ENCODE data around the gene NOS1AP. TPM values are rescaled to one million over a fixed set of nuclear protein-coding genes. Genes with fewer than 3 reads are reported as not detected.

NOS1AP gene
- total and polyA plus RNA-seq, 2 donors (not counting 3 experiments of a cell fraction or from before 2014, with no cell fraction given): 1.3 to 5.4 TPM

DNA sequence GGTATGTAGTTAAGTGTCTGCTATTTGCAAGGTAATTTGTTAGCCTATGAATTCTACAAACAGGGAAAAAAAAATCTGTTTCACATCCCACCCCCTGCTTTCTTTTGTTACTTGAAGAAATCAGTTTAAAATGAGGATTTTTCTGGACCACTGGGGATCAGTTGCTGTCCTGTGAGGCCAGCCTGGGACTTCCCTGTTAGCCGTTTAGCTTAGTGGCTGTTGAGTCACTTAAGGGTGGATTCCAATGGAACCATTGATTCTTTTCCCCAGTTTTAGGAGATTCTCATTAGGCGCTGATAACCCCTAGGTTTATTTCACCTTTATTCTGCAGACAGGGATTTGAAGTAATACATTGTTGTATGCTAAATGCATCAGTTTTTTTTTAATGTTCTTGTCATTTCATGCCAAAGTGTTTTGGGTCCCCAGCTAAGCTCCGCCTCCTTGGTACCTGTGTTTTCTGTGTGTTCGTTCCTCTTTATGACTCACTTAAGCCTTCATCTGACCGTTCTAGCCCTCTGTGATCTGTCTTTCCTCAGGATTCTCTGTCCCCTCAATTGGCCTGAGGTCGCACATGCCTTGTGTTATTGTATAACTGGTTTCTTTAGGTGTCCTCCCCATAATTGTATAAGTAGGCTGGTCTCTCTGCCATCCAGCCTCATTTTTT is 59.3 kb downstream of the NOS1AP start:
- Histone ChIP-seq H3K27ac (ENCODE audit: insufficient read depth, low read depth, low read length) (no peak overlapping the region), H3K4me2 (ENCODE audit: insufficient read depth, low read length) (no peak overlapping the region), H3K36me3 (ENCODE audit: control insufficient read depth in 2 of 2, extremely low read depth in 1 of 2, insufficient read depth in 2 of 2, low read length in 2 of 2) (no peaks in the 10 kb centered on the region), H3K9me3 (replicated peaks; ENCODE audit: control insufficient read depth, insufficient read depth, low read length) (no peaks in the 10 kb centered on the region), H3K27me3 (ENCODE audit: control insufficient read depth in 2 of 2, insufficient read depth in 2 of 2, low read length in 2 of 2) (no peaks in the 10 kb centered on the region), H2AFZ (ENCODE audit: low read depth, low read length) (no peak overlapping the region), H3K9ac (replicated peaks; ENCODE audit: extremely low read depth, insufficient read depth, low read length) (no peak overlapping the region), H3K9me1 (replicated peaks; ENCODE audit: control insufficient read depth, extremely low read depth, insufficient read depth, low read length) (no peaks in the 10 kb centered on the region), H3K79me2 (ENCODE audit: control insufficient read depth, insufficient read depth, low read length) (no peaks in the 10 kb centered on the region), H3K4me1 (ENCODE audit: control insufficient read depth, extremely low read depth, insufficient read depth, low read length) (peaks cover 5% of the 10 kb centered on the region), H3K4me3 (replicated peaks in 1 of 3; ENCODE audit: insufficient read depth in 1 of 3, low read depth in 1 of 3, low read length in 3 of 3) (no peak overlapping the region), H4K20me1 (replicated peaks; ENCODE audit: control insufficient read depth, extremely low read depth, insufficient read depth, low read length) (no peaks in the 10 kb centered on the region)
- no peak for DNase-seq (ENCODE audit: low read depth, low spot score)
- TF ChIP-seq POLR2AphosphoS5 (IDR thresholded peaks at IDR 0.05; ENCODE audit: insufficient read depth, low read depth, low read length): no peak
- TF ChIP-seq, protein P1, sequence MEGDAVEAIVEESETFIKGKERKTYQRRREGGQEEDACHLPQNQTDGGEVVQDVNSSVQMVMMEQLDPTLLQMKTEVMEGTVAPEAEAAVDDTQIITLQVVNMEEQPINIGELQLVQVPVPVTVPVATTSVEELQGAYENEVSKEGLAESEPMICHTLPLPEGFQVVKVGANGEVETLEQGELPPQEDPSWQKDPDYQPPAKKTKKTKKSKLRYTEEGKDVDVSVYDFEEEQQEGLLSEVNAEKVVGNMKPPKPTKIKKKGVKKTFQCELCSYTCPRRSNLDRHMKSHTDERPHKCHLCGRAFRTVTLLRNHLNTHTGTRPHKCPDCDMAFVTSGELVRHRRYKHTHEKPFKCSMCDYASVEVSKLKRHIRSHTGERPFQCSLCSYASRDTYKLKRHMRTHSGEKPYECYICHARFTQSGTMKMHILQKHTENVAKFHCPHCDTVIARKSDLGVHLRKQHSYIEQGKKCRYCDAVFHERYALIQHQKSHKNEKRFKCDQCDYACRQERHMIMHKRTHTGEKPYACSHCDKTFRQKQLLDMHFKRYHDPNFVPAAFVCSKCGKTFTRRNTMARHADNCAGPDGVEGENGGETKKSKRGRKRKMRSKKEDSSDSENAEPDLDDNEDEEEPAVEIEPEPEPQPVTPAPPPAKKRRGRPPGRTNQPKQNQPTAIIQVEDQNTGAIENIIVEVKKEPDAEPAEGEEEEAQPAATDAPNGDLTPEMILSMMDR (IDR thresholded peaks at IDR 0.05; ENCODE audit: extremely low read depth in 1 of 2, insufficient read depth in 1 of 2, low read depth in 1 of 2, low read length in 2 of 2): no peak
- intact Hi-C loops (cut with micrococcal nuclease): no loop called here
- CTCF ChIA-PET: no interaction called here
- POLR2A ChIA-PET: no interaction called here
- FAIRE-seq: no peak
- dilution Hi-C loops (cut with MboI; ENCODE audit: extremely low pct_ligation_motif_present, low sequenced_read_pairs): no loop called here
- BruUV-seq (replicated peaks): no TSS peak

DNA sequence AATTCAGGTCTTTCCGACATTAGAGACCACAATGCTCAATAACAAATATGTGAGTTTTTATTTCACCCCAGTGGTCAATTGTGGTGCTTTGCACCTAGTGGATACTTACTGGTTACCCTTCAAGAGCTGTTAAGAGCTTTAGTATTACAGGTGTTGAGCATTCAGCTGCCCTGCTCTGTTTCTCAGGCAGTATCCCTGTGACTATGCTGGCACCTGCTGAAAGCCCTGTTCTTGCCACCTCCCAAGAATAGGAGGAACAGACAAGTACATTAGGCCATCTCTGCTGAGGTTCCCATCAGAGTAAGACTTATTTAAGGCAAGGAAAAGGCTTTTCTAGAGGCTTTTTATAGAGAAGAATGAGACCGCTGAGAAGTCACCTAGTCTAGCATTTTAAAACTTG is 60.8 kb downstream of the NOS1AP start:
- Histone ChIP-seq H3K79me2 (ENCODE audit: control insufficient read depth, insufficient read depth, low read length) (no peaks in the 10 kb centered on the region), H3K27me3 (ENCODE audit: control insufficient read depth in 2 of 2, insufficient read depth in 2 of 2, low read length in 2 of 2) (no peaks in the 10 kb centered on the region), H3K4me3 (replicated peaks in 1 of 3; ENCODE audit: insufficient read depth in 1 of 3, low read depth in 1 of 3, low read length in 3 of 3) (no peak overlapping the region), H3K36me3 (ENCODE audit: control insufficient read depth in 2 of 2, extremely low read depth in 1 of 2, insufficient read depth in 2 of 2, low read length in 2 of 2) (no peaks in the 10 kb centered on the region), H3K4me1 (ENCODE audit: control insufficient read depth, extremely low read depth, insufficient read depth, low read length) (peaks cover 6% of the 10 kb centered on the region), H3K27ac (ENCODE audit: insufficient read depth, low read depth, low read length) (no peak overlapping the region), H3K4me2 (ENCODE audit: insufficient read depth, low read length) (no peak overlapping the region), H3K9me3 (replicated peaks; ENCODE audit: control insufficient read depth, insufficient read depth, low read length) (no peaks in the 10 kb centered on the region), H3K9ac (replicated peaks; ENCODE audit: extremely low read depth, insufficient read depth, low read length) (no peak overlapping the region), H2AFZ (ENCODE audit: low read depth, low read length) (no peak overlapping the region), H4K20me1 (replicated peaks; ENCODE audit: control insufficient read depth, extremely low read depth, insufficient read depth, low read length) (no peaks in the 10 kb centered on the region), H3K9me1 (replicated peaks; ENCODE audit: control insufficient read depth, extremely low read depth, insufficient read depth, low read length) (no peaks in the 10 kb centered on the region)
- DNase-seq (ENCODE audit: low read depth, low spot score) (no peak), FAIRE-seq (no peak)
- ChIA-PET POLR2A (no interaction called here), CTCF (no interaction called here)
- intact Hi-C loops (cut with micrococcal nuclease): no loop called here
- BruUV-seq (replicated peaks): no TSS peak
- dilution Hi-C loops (cut with MboI; ENCODE audit: extremely low pct_ligation_motif_present, low sequenced_read_pairs): no loop called here
- TF ChIP-seq GATA2 (IDR thresholded peaks at IDR 0.05; ENCODE audit: insufficient read depth, insufficient read length, low read depth, low read length) (no peak), JUN (IDR thresholded peaks at IDR 0.05; ENCODE audit: borderline replicate concordance, insufficient read depth, insufficient read length, low read depth) (no peak), POLR2AphosphoS5 (IDR thresholded peaks at IDR 0.05; ENCODE audit: insufficient read depth, low read depth, low read length) (no peak), MYC (IDR thresholded peaks at IDR 0.05; ENCODE audit: low read depth, low read length) (no peak), EZH2 (IDR thresholded peaks at IDR 0.05; ENCODE audit: borderline replicate concordance, low read depth, low read length, severe bottlenecking) (no peak), POLR2A (IDR thresholded peaks at IDR 0.05; ENCODE audit: low read depth, low read length) (no peak)
- TF ChIP-seq, protein P2, sequence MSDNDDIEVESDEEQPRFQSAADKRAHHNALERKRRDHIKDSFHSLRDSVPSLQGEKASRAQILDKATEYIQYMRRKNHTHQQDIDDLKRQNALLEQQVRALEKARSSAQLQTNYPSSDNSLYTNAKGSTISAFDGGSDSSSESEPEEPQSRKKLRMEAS (IDR thresholded peaks at IDR 0.05; ENCODE audit: insufficient read depth, insufficient read length): no peak
- TF ChIP-seq, protein P1 (IDR thresholded peaks at IDR 0.05; ENCODE audit: extremely low read depth in 1 of 2, insufficient read depth in 1 of 2, low read depth in 1 of 2, low read length in 2 of 2): no peak
